ENCODE results near the gene CST7. TPM values are rescaled to one million over a fixed set of nuclear protein-coding genes. Genes with fewer than 3 reads are reported as not detected.
A peak's percentile ranks its signal among the peaks of the same experiment; 100 is the strongest.

Gene CST7
- total RNA-seq, 2 donors from 2014 or later, result not detected

DNA sequence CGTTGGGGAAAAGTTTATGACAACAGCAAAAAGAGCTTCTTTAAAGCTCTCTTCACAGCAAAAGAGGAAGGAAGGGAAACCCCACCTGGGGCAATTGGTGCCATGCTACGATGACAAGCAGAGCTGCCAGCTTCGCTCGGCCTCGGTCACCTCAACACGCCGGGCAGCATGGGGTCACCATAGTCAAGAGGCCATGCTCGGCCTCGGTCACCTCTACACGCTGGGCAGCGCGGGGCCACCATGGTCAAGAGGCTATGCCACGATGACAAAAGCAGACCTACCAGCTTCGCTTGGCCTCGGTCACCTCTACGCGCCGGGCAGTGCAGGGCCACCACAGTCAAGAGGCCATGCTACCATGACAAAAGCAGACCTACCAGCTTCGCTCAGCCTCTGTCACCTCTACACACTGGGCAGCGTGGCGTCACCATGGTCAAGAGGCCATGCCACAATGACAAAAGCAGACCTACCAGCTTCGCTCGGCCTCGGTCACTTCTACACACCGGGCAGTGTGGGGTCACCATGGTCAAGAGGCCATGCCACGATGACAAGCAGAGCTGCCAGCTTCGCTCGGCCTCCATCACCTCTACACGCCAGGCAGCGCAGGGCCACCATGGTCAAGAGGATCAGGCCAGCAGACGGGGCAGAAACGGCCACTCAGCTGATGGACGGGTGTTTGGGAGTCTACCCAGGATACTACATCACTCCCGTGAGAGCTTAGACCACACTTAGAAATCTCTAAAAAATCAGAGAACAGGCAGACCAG is 31.4 kb downstream of the CST7 start:
- Mint-ChIP-seq H3K36me3 (ENCODE audit: low read depth) (peaks cover 76% of the 10 kb centered on the region), H3K4me3 (no peak overlapping the region)

DNA sequence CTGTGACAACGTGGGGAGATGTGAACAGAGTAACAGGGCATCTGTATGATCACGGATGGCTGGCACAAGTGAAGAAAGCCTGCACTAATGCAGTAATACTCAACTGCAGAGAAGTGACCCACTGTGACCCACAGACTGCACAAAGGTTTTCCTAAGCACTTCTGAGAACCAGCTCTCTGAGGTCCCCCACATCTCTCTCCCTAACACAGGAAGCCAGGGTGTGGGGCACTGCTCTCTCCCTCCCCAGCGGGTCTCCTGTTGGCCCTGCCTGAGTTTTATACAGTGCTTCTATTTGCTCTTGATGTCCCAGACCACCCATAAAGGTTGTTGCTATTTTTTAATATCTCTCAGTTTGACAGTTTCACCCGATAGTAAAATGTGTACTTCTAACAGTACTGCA is 32.2 kb downstream of the CST7 start:
- peaks cover 29% of the 10 kb centered on the region for H3K9me3 Mint-ChIP-seq
- no peaks in the 10 kb centered on the region for H3K27me3 Mint-ChIP-seq (ENCODE audit: insufficient read depth)
- H3K36me3 Mint-ChIP-seq (ENCODE audit: low read depth), result peaks cover 68% of the 10 kb centered on the region
- H3K4me1 ChIP-seq (ENCODE audit: control insufficient read depth, insufficient read depth, low read length), result no peaks in the 10 kb centered on the region
- no peak overlapping the region for H3K27ac ChIP-seq (ENCODE audit: low read depth, low read length)
- peaks cover 17% of the 10 kb centered on the region for H3K9me3 ChIP-seq (ENCODE audit: control insufficient read depth, low read length)
- no peaks in the 10 kb centered on the region for H3K4me1 Mint-ChIP-seq
- WGBS, 2 experiments (ENCODE audit: insufficient coverage in 1 of 2, insufficient read length in 1 of 2), result 78 to 96% methylated on average over 4 of the region's 4 CpGs
- H3K27me3 ChIP-seq (ENCODE audit: control insufficient read depth, insufficient read depth, low read length, poor library complexity, severe bottlenecking), result no peaks in the 10 kb centered on the region
- no peak overlapping the region for H3K27ac Mint-ChIP-seq
- no peak overlapping the region for H3K9ac ChIP-seq (ENCODE audit: extremely low read depth, low read length, poor library complexity, severe bottlenecking)
- no peak overlapping the region for H3K4me3 Mint-ChIP-seq
- H3K36me3 ChIP-seq (ENCODE audit: control insufficient read depth, insufficient read depth, low read length), result peaks cover 48% of the 10 kb centered on the region
- TF ChIP-seq, protein P1, sequence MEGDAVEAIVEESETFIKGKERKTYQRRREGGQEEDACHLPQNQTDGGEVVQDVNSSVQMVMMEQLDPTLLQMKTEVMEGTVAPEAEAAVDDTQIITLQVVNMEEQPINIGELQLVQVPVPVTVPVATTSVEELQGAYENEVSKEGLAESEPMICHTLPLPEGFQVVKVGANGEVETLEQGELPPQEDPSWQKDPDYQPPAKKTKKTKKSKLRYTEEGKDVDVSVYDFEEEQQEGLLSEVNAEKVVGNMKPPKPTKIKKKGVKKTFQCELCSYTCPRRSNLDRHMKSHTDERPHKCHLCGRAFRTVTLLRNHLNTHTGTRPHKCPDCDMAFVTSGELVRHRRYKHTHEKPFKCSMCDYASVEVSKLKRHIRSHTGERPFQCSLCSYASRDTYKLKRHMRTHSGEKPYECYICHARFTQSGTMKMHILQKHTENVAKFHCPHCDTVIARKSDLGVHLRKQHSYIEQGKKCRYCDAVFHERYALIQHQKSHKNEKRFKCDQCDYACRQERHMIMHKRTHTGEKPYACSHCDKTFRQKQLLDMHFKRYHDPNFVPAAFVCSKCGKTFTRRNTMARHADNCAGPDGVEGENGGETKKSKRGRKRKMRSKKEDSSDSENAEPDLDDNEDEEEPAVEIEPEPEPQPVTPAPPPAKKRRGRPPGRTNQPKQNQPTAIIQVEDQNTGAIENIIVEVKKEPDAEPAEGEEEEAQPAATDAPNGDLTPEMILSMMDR (conservative IDR thresholded peaks at IDR 0.05), result no peak
- DNase-seq, result peak; percentile 19
- no peak overlapping the region for H3K4me3 ChIP-seq (ENCODE audit: low read length)

More for the DNA sequence above, 31.4 kb downstream of the CST7 start:
- Histone ChIP-seq H3K27me3 (ENCODE audit: control insufficient read depth, insufficient read depth, low read length, poor library complexity, severe bottlenecking) (no peaks in the 10 kb centered on the region), H3K9me3 (ENCODE audit: control insufficient read depth, low read length) (peaks cover 25% of the 10 kb centered on the region), H3K36me3 (ENCODE audit: control insufficient read depth, insufficient read depth, low read length) (peaks cover 51% of the 10 kb centered on the region), H3K4me1 (ENCODE audit: control insufficient read depth, insufficient read depth, low read length) (no peaks in the 10 kb centered on the region), H3K9ac (ENCODE audit: extremely low read depth, low read length, poor library complexity, severe bottlenecking) (no peak overlapping the region), H3K4me3 (ENCODE audit: low read length) (no peak overlapping the region), H3K27ac (ENCODE audit: low read depth, low read length) (no peak overlapping the region)
- peak; percentile 5 for DNase-seq
- Mint-ChIP-seq H3K4me1 (no peaks in the 10 kb centered on the region), H3K27ac (no peak overlapping the region), H3K9me3 (peaks cover 37% of the 10 kb centered on the region), H3K27me3 (ENCODE audit: insufficient read depth) (no peaks in the 10 kb centered on the region)
- 94 to 97% methylated on average over 23 to 34 of the region's 34 CpGs for WGBS, 2 experiments (ENCODE audit: insufficient coverage in 1 of 2, insufficient read length in 1 of 2)
- TF ChIP-seq, protein P1 (conservative IDR thresholded peaks at IDR 0.05), result no peak

DNA sequence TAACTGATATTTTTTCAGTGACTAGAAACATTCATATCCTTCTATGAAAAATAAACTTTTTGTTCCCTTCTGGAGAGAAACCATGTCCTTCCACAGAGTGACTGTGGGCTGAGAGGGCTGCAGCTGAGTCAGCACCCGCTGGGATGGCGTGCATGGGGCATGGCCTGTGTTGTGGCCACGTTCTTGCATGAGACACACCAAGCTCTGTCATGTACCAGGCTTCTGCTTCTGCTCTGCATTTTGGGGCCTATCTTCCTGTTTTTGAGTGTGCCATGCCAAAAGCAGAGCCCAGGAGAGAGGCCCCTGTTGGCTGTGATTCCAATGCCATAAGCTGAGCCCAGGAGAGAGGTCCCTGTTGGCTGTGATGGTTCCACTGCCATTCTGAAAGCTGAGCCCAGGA is 32.7 kb downstream of the CST7 start:
- H3K4me1 Mint-ChIP-seq, result no peaks in the 10 kb centered on the region
- TF ChIP-seq, protein P1 (conservative IDR thresholded peaks at IDR 0.05), result no peak
- H3K9me3 Mint-ChIP-seq, result peaks cover 24% of the 10 kb centered on the region
- H3K9me3 ChIP-seq (ENCODE audit: control insufficient read depth, low read length), result peaks cover 12% of the 10 kb centered on the region
- DNase-seq, result peak; percentile 2
- no peak overlapping the region for H3K4me3 ChIP-seq (ENCODE audit: low read length)
- no peak overlapping the region for H3K27ac Mint-ChIP-seq
- H3K4me1 ChIP-seq (ENCODE audit: control insufficient read depth, insufficient read depth, low read length), result no peaks in the 10 kb centered on the region
- H3K27ac ChIP-seq (ENCODE audit: low read depth, low read length), result no peak overlapping the region
- peaks cover 43% of the 10 kb centered on the region for H3K36me3 ChIP-seq (ENCODE audit: control insufficient read depth, insufficient read depth, low read length)
- peaks cover 63% of the 10 kb centered on the region for H3K36me3 Mint-ChIP-seq (ENCODE audit: low read depth)
- no peaks in the 10 kb centered on the region for H3K27me3 ChIP-seq (ENCODE audit: control insufficient read depth, insufficient read depth, low read length, poor library complexity, severe bottlenecking)
- WGBS, 2 experiments (ENCODE audit: insufficient coverage in 1 of 2, insufficient read length in 1 of 2), result 90% methylated on average over 3 of the region's 3 CpGs; no CpG with 5 or more reads in 1 of the 2 experiments
- no peaks in the 10 kb centered on the region for H3K27me3 Mint-ChIP-seq (ENCODE audit: insufficient read depth)
- no peak overlapping the region for H3K9ac ChIP-seq (ENCODE audit: extremely low read depth, low read length, poor library complexity, severe bottlenecking)
- no peak overlapping the region for H3K4me3 Mint-ChIP-seq
